Activated naive CD4-positive, alpha-beta T cell treated with anti-CD3 and anti-CD28 coated beads, Interleukin-2, amount 50 U/mL, for 72 hours (primary cell): ENCODE measurements around the gene CDC16. TPM values are rescaled to one million over a fixed set of nuclear protein-coding genes. Genes with fewer than 3 reads are reported as not detected.

Source experiments
- ATAC-seq, 2 donors: fragments of 150-1000 bp; cut with Tn5 transposase; 2 replicates each; pipeline ENCODE4 v1.10.0; 2021; ENCODE audit warnings: mild to moderate bottlenecking in 2 of 2, moderate library complexity in 2 of 2
- DNase-seq, 2 donors: peaks; one replicate each; pipeline ENCODE4 v3.0.0; 2021 to 2022; ENCODE audit warnings: low spot score in 2 of 2
- H3K27ac Mint-ChIP-seq, 2 donors: one replicate each; pipeline ENCODE4 v1.8.0; 2022; ENCODE audit warnings: mild to moderate bottlenecking in 2 of 2, mixed read lengths in 2 of 2
- H3K36me3 Mint-ChIP-seq, 2 donors: one replicate each; pipeline ENCODE4 v1.8.0; 2022; ENCODE audit warnings: mixed read lengths in 2 of 2
- H3K9me3 Mint-ChIP-seq, 2 donors: one replicate each; pipeline ENCODE4 v1.8.0; 2022; ENCODE audit warnings: mixed read lengths in 2 of 2
- total RNA-seq, 2 donors: library from RNA; stranded (reverse); gene quantifications; one replicate each; pipeline ENCODE4 v1.2.3, GENCODE V29; 2022

CDC16 gene
- total RNA-seq, 2 donors from 2014 or later = 85.1 to 108 TPM

GRCh38 chr13:114298866-114299265 lies 64.2 kb downstream of the CDC16 start:
- H3K9me3 Mint-ChIP-seq = no peaks in the 10 kb centered on the region
- H3K36me3 Mint-ChIP-seq = peaks cover 14 to 17% of the 10 kb centered on the region in 2 donors
- no peak for DNase-seq
- H3K27ac Mint-ChIP-seq = no peak overlapping the region
- no peak for ATAC-seq

- DNase-seq (no peak), ATAC-seq (no peak)
- no peaks in the 10 kb centered on the region for H3K9me3 Mint-ChIP-seq
- H3K27ac Mint-ChIP-seq = no peak overlapping the region
- peaks cover 14 to 22% of the 10 kb centered on the region in 2 donors for H3K36me3 Mint-ChIP-seq
These were observed 65.1 kb downstream of the CDC16 start for GRCh38 chr13:114299604-114300305.

GRCh38 chr13:114303700-114304327 lies 69.1 kb downstream of the CDC16 start:
- Mint-ChIP-seq H3K36me3 (peaks cover 8 to 17% of the 10 kb centered on the region in 2 donors), H3K9me3 (no peaks in the 10 kb centered on the region), H3K27ac (peak overlapping the region in 1 of 2 donors; percentile 86)
- DNase-seq (no peak), ATAC-seq (no peak)

GRCh38 chr13:114304346-114305034 lies 69.8 kb downstream of the CDC16 start:
- H3K36me3 Mint-ChIP-seq = peaks cover 8 to 13% of the 10 kb centered on the region in 2 donors
- H3K9me3 Mint-ChIP-seq = no peaks in the 10 kb centered on the region
- DNase-seq = no peak

GRCh38 chr13:114309086-114309485 lies 74.4 kb downstream of the CDC16 start:
- no peak for ATAC-seq
- no peak for DNase-seq
- peaks cover 0 to 12% of the 10 kb centered on the region in 2 donors for H3K36me3 Mint-ChIP-seq
- no peaks in the 10 kb centered on the region for H3K9me3 Mint-ChIP-seq
- no peak overlapping the region for H3K27ac Mint-ChIP-seq

More at GRCh38 chr13:114304346-114305034, 69.8 kb downstream of the CDC16 start:
- no peak overlapping the region for H3K27ac Mint-ChIP-seq
- ATAC-seq = no peak

- H3K9me3 Mint-ChIP-seq = no peaks in the 10 kb centered on the region
- peaks cover 3 to 9% of the 10 kb centered on the region in 2 donors for H3K36me3 Mint-ChIP-seq
- no peak overlapping the region for H3K27ac Mint-ChIP-seq
- no peak for DNase-seq
- ATAC-seq = no peak
These were observed 75.2 kb downstream of the CDC16 start for GRCh38 chr13:114309806-114310410.

- Mint-ChIP-seq H3K27ac (no peak overlapping the region), H3K9me3 (no peaks in the 10 kb centered on the region), H3K36me3 (peaks cover 11 to 17% of the 10 kb centered on the region in 2 donors)
- ATAC-seq = no peak
- no peak for DNase-seq
These were observed 76.3 kb downstream of the CDC16 start for GRCh38 chr13:114310956-114311355.

- Mint-ChIP-seq H3K36me3 (peaks cover 11 to 17% of the 10 kb centered on the region in 2 donors), H3K9me3 (no peaks in the 10 kb centered on the region), H3K27ac (no peak overlapping the region)
- no peak for ATAC-seq
- no peak for DNase-seq
These were observed 76.7 kb downstream of the CDC16 start for GRCh38 chr13:114311387-114311786.

- Mint-ChIP-seq H3K9me3 (no peaks in the 10 kb centered on the region), H3K36me3 (peaks cover 11 to 17% of the 10 kb centered on the region in 2 donors), H3K27ac (no peak overlapping the region)
- DNase-seq (no peak), ATAC-seq (no peak)
These were observed 77.2 kb downstream of the CDC16 start for GRCh38 chr13:114311908-114312307.

GRCh38 chr13:114313061-114313860 lies 78.6 kb downstream of the CDC16 start:
- peak overlapping the region; percentile 99 for H3K27ac Mint-ChIP-seq
- ATAC-seq (peak; percentile 69 to 75), DNase-seq (peak in 1 of 2 donors; percentile 48)
- H3K36me3 Mint-ChIP-seq = peaks cover 11 to 17% of the 10 kb centered on the region in 2 donors
- no peaks in the 10 kb centered on the region for H3K9me3 Mint-ChIP-seq

- ATAC-seq (peak; percentile 78 to 85), DNase-seq (peak; percentile 94 to 97)
- Mint-ChIP-seq H3K9me3 (no peaks in the 10 kb centered on the region), H3K36me3 (peaks cover 16 to 17% of the 10 kb centered on the region in 2 donors), H3K27ac (peak within 1 kb of the TSS; percentile 99)
These were observed 79.6 kb downstream of the CDC16 start, which contains the start of gene CHAMP1 for GRCh38 chr13:114314074-114314912. TSS of gene CHAMP1 (plus strand) at chr13:114314503. CDS start at chr13:114323843, 9,340 bp downstream.

- H3K27ac Mint-ChIP-seq = peak overlapping the region; percentile 90 to 94
- H3K9me3 Mint-ChIP-seq = no peaks in the 10 kb centered on the region
- H3K36me3 Mint-ChIP-seq = peaks cover 17 to 26% of the 10 kb centered on the region in 2 donors
- peak in 1 of 2 donors; percentile 3 for ATAC-seq
- DNase-seq = no peak
These were observed 80.5 kb downstream of the CDC16 start for GRCh38 chr13:114315074-114315785.

- DNase-seq = no peak
- Mint-ChIP-seq H3K9me3 (no peaks in the 10 kb centered on the region), H3K36me3 (peaks cover 19 to 53% of the 10 kb centered on the region in 2 donors), H3K27ac (peak overlapping the region; percentile 53 to 62)
- ATAC-seq = no peak
These were observed 83.9 kb downstream of the CDC16 start for GRCh38 chr13:114318624-114319023.

- H3K27ac Mint-ChIP-seq = peak overlapping the region; percentile 32 to 78
- no peaks in the 10 kb centered on the region for H3K9me3 Mint-ChIP-seq
- ATAC-seq (no peak), DNase-seq (no peak)
- H3K36me3 Mint-ChIP-seq = peaks cover 21 to 61% of the 10 kb centered on the region in 2 donors
These were observed 84.8 kb downstream of the CDC16 start for GRCh38 chr13:114319441-114319913.
